Measurements from ENCODE around the gene ASCL1. TPM values are rescaled to one million over a fixed set of nuclear protein-coding genes. Genes with fewer than 3 reads are reported as not detected.

Gene ASCL1
- total and polyA plus RNA-seq, 10 of the 15 experiments (the other 5 are each of a cell fraction or from before 2014, with no cell fraction given) = 10.6 to 61.1 (median 20.5) TPM

- TF ChIP-seq ZBTB40 (IDR thresholded peaks at IDR 0.05; ENCODE audit: borderline replicate concordance) (no peak), JUNB (IDR thresholded peaks at IDR 0.05) (no peak), SPI1 (IDR thresholded peaks at IDR 0.05; ENCODE audit: borderline replicate concordance, insufficient read depth, low read depth, low read length) (0 out of 2 replicates have a peak, but pooled peaks have one; percentile 2), NFIC (IDR thresholded peaks at IDR 0.05; ENCODE audit: low read depth, low read length) (no peak), PKNOX1 (IDR thresholded peaks at IDR 0.05) (no peak), SUZ12 (IDR thresholded peaks at IDR 0.05; ENCODE audit: unreplicated experiment) (no peak), RELA (IDR thresholded peaks at IDR 0.05; ENCODE audit: borderline replicate concordance, partially characterized antibody) (no peak), MTA3 (IDR thresholded peaks at IDR 0.05; ENCODE audit: borderline replicate concordance, low read length) (no peak), MXI1 (IDR thresholded peaks at IDR 0.05; ENCODE audit: low read depth, low read length) (no peak), SMAD1 (IDR thresholded peaks at IDR 0.05; ENCODE audit: low read depth, partially characterized antibody) (no peak), NR2C1 (IDR thresholded peaks at IDR 0.05) (no peak), BHLHE40 (IDR thresholded peaks at IDR 0.05; ENCODE audit: borderline replicate concordance in 1 of 2, low read depth in 2 of 2, low read length in 1 of 2) (peak in 1 of 2 experiments; percentile 63; a peak in 1 of 4 replicates), USF1 (IDR thresholded peaks at IDR 0.05; ENCODE audit: borderline replicate concordance, extremely low read length, insufficient read depth, low read depth, low read length) (no peak)
- TF ChIP-seq, protein P1, sequence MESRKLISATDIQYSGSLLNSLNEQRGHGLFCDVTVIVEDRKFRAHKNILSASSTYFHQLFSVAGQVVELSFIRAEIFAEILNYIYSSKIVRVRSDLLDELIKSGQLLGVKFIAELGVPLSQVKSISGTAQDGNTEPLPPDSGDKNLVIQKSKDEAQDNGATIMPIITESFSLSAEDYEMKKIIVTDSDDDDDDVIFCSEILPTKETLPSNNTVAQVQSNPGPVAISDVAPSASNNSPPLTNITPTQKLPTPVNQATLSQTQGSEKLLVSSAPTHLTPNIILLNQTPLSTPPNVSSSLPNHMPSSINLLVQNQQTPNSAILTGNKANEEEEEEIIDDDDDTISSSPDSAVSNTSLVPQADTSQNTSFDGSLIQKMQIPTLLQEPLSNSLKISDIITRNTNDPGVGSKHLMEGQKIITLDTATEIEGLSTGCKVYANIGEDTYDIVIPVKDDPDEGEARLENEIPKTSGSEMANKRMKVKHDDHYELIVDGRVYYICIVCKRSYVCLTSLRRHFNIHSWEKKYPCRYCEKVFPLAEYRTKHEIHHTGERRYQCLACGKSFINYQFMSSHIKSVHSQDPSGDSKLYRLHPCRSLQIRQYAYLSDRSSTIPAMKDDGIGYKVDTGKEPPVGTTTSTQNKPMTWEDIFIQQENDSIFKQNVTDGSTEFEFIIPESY (IDR thresholded peaks at IDR 0.05) = no peak
- TF ChIP-seq, protein P2, sequence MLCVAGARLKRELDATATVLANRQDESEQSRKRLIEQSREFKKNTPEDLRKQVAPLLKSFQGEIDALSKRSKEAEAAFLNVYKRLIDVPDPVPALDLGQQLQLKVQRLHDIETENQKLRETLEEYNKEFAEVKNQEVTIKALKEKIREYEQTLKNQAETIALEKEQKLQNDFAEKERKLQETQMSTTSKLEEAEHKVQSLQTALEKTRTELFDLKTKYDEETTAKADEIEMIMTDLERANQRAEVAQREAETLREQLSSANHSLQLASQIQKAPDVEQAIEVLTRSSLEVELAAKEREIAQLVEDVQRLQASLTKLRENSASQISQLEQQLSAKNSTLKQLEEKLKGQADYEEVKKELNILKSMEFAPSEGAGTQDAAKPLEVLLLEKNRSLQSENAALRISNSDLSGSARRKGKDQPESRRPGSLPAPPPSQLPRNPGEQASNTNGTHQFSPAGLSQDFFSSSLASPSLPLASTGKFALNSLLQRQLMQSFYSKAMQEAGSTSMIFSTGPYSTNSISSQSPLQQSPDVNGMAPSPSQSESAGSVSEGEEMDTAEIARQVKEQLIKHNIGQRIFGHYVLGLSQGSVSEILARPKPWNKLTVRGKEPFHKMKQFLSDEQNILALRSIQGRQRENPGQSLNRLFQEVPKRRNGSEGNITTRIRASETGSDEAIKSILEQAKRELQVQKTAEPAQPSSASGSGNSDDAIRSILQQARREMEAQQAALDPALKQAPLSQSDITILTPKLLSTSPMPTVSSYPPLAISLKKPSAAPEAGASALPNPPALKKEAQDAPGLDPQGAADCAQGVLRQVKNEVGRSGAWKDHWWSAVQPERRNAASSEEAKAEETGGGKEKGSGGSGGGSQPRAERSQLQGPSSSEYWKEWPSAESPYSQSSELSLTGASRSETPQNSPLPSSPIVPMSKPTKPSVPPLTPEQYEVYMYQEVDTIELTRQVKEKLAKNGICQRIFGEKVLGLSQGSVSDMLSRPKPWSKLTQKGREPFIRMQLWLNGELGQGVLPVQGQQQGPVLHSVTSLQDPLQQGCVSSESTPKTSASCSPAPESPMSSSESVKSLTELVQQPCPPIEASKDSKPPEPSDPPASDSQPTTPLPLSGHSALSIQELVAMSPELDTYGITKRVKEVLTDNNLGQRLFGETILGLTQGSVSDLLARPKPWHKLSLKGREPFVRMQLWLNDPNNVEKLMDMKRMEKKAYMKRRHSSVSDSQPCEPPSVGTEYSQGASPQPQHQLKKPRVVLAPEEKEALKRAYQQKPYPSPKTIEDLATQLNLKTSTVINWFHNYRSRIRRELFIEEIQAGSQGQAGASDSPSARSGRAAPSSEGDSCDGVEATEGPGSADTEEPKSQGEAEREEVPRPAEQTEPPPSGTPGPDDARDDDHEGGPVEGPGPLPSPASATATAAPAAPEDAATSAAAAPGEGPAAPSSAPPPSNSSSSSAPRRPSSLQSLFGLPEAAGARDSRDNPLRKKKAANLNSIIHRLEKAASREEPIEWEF (IDR thresholded peaks at IDR 0.05; ENCODE audit: insufficient replicate concordance, low read depth, low read length) = no peak
Observed at GRCh38 chr12:102950950-102951619, 6.4 kb upstream of the ASCL1 start (continued).
